GM12865 (cell line): ENCODE measurements around the gene TTN.

Experiments
- DNase-seq: peaks from one replicate; pipeline ENCODE4 v3.0.0; 2010; ENCODE audit warnings: low read depth
- H3K4me3 ChIP-seq: 2 replicates; pipeline ENCODE4 v1.5.1; 2011; ENCODE audit warnings: mild to moderate bottlenecking, low read depth, low read length, control low read depth
- TF ChIP-seq, protein P1 (sequence below): IDR thresholded peaks from 2 replicates; pipeline ENCODE4 v1.5.1; 2011; ENCODE audit warnings: low read length, control low read depth, low read depth, inconsistent platforms; ENCODE audit not compliant: insufficient read depth; ENCODE audit errors: missing control alignments

The TTN gene

GRCh38 chr2:178491612-178492011 lies 315.6 kb downstream of the TTN start:
- H3K4me3 ChIP-seq = no peak overlapping the region
- TF ChIP-seq, protein P1, sequence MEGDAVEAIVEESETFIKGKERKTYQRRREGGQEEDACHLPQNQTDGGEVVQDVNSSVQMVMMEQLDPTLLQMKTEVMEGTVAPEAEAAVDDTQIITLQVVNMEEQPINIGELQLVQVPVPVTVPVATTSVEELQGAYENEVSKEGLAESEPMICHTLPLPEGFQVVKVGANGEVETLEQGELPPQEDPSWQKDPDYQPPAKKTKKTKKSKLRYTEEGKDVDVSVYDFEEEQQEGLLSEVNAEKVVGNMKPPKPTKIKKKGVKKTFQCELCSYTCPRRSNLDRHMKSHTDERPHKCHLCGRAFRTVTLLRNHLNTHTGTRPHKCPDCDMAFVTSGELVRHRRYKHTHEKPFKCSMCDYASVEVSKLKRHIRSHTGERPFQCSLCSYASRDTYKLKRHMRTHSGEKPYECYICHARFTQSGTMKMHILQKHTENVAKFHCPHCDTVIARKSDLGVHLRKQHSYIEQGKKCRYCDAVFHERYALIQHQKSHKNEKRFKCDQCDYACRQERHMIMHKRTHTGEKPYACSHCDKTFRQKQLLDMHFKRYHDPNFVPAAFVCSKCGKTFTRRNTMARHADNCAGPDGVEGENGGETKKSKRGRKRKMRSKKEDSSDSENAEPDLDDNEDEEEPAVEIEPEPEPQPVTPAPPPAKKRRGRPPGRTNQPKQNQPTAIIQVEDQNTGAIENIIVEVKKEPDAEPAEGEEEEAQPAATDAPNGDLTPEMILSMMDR = no peak
- no peak for DNase-seq

- no peak overlapping the region for H3K4me3 ChIP-seq
- no peak for DNase-seq
- TF ChIP-seq, protein P1 = no peak
These were observed 321.9 kb downstream of the TTN start for GRCh38 chr2:178485356-178485755.

DNA sequence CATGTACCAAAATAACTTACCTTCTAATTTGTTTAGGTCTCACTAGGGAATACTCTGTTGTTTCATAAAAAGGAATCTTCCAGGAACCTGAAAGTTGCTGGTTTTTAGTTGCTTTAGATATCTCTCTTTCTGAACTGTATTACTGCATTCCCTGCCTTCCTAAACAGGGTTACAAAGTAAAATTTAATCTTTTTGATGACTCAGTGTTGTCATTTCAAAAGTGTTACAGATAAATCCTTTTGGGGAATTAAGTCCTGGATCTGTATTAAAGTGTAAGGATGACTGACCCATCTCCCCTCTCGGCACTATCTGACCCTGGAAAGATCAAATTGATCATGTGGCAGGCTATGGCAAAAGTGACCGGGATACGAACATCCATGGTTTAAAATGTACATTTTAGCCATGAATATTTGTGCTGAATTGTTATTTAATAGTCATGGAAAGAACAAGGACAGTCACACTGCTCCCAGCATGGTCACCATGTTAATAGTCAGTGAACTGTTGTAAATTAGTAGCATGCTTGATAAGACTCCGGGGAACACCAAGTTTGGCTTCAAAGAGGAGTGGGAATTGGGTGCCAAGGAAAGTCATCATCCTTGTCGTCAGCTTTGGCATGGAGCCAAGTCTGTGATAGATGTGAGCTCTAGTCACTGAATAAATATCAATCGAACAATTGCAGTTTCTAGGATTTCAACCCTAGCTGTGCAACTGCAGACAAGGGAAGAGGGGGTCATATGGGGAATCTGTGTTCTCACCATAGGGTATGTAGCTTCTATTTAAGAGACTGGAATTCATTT lies 322.8 kb downstream of the TTN start:
- TF ChIP-seq, protein P1 = no peak
- H3K4me3 ChIP-seq = no peak overlapping the region
- DNase-seq = no peak

DNA sequence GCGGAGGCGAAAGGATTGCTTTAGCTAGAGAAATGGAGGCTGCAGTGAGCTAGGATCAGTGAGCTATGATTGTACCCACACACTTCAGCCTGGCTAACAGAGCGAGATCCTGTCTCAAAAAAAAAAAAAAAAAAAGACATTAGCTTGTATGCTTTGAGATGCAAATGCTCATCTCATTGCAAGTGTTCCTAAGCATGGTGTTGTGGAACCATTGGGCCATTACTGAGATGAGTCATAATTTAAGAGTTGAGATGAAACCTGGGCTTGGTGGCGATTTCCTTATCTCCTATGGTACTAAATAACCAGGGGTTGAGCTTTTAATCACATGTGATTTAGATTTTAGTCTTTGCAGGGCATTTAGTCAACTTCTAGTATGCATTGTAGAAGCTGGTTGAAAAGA lies 324.8 kb downstream of the TTN start:
- H3K4me3 ChIP-seq = no peak overlapping the region
- TF ChIP-seq, protein P1 = no peak
- peak; percentile 78 for DNase-seq

DNA sequence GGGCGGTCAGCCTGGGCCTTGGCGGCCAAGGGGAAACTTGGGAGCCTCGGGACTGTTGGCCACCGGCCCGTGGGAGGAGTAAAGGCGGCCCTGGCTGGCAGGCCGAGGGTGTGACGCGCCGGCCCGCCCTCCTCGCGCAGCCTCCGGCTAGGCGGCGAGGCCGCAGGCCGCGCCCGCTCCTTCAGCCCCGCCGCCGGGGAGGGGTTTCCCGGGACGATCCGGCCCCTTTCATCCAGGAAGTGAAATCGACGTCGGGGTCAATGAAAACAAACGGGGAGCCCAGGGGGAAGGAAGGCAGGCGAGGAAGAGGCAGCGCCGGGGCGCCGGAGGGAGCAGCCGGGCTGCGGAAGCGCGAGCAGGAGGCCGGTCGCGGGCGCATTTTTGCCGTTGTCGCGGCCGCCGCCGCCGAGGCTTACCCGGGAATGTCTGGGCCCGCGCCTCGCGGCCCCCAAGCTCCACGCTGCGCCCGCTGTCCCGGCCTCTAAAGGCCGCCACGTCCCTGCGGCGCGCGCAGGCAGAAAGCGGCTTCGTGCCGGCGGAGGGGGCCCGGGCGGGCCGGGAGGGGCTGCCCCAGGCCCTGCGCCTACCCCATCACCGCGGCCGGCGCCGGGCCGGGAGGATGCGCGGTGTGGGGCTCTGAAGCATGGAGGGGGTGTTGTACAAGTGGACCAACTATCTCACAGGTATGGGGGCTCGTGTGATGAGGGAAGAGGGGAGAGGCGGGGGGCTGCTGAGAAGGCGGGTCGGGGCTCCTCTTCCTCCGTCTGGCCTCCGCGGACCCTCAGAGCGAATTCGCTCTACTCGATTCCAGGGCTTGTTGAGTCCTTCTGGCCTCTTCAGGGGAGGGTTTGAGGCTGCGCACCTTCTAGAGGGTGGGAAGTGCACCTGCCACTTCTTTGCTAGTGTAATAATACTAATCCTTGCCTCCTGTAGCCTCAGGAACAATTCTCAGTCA lies 326.7 kb downstream of the TTN start, which contains the start of gene PLEKHA3:
Gene PLEKHA3 (plus strand): TSS at position 231 of the 955 bp plus-strand sequence. CDS start 413 bp downstream, at position 644.
- TF ChIP-seq, protein P1 = no peak
- peak; percentile 89 for DNase-seq
- peak within 1 kb of the TSS; percentile 88 for H3K4me3 ChIP-seq

- TF ChIP-seq, protein P1 = no peak
- no peak for DNase-seq
- H3K4me3 ChIP-seq = peak overlapping the region; percentile 59
These were observed 327.4 kb downstream of the TTN start for GRCh38 chr2:178479758-178480226.
